ENCODE results near the gene PARD3B.

- TF ChIP-seq ZNF274 (IDR thresholded peaks at IDR 0.05; ENCODE audit: low read depth, low read length), result no peak
- no peak for TF ChIP-seq YY1 (IDR thresholded peaks at IDR 0.05; ENCODE audit: insufficient read depth, insufficient read length)
Observed at GRCh38 chr2:205481861-205482260, 936.6 kb downstream of the PARD3B start.

Data from NT2/D1 (cell line).